Measurements from ENCODE around the gene MAP2K5. TPM values are rescaled to one million over a fixed set of nuclear protein-coding genes. Genes with fewer than 3 reads are reported as not detected.
"Not testable (repeated sequence)": the region's sequence is repeated elsewhere in the genome, so short reads cannot be mapped to it uniquely, and the experiment has no call there.

Gene MAP2K5
- total RNA-seq, 3 donors from 2014 or later, result 13.0 to 14.6 (median 14.2) TPM

DNA sequence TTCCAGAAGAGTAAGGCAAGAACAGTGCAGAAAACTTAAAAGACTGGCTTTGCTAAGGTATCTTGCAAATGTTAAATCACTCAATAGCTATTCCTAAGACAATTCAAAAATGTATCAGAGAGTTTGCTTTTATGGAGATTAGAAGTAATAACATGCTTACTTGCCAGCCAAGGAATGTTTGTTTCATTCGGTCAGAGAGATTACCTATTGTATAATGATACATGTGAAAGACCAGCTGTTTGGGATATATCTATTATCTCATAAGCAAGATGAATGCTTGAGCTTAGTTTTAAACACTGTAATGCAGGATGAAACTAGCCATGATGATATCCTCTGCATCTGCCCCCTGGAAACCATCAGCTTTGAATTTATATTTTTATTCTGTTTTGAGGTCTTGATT lies 70.7 kb downstream of the MAP2K5 start:
- peaks cover 11% of the 10 kb centered on the region for H3K36me3 Mint-ChIP-seq (ENCODE audit: insufficient read depth)
- peaks cover 2% of the 10 kb centered on the region for H3K4me1 Mint-ChIP-seq (ENCODE audit: low read depth)
- H3K9me3 Mint-ChIP-seq, result no peaks in the 10 kb centered on the region
- no peak for DNase-seq
- H3K4me3 Mint-ChIP-seq, result no peak overlapping the region
- no peak for ATAC-seq
- H3K27me3 Mint-ChIP-seq (ENCODE audit: low read depth), result no peaks in the 10 kb centered on the region

DNA sequence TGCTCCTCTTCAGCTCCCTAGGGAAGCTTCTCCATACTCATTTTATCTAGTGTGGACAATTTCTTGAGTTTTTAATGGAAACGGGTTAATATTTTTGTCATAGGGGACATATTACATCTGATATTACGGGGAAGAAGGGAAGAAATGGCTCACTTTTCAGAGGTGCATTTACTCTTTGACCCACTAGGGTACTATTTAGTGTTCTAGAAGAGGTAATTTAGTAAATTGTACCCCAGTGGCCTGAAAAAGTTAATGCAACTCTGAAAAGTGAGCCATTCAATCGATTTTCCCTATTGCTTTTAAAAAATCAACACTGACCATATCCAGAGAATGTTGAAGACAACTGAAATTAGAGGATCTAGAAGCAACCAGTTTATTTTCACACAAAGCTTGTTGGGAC lies 71.2 kb downstream of the MAP2K5 start:
- peaks cover 2% of the 10 kb centered on the region for H3K4me1 Mint-ChIP-seq (ENCODE audit: low read depth)
- H3K36me3 Mint-ChIP-seq (ENCODE audit: insufficient read depth), result peaks cover 13% of the 10 kb centered on the region

DNA sequence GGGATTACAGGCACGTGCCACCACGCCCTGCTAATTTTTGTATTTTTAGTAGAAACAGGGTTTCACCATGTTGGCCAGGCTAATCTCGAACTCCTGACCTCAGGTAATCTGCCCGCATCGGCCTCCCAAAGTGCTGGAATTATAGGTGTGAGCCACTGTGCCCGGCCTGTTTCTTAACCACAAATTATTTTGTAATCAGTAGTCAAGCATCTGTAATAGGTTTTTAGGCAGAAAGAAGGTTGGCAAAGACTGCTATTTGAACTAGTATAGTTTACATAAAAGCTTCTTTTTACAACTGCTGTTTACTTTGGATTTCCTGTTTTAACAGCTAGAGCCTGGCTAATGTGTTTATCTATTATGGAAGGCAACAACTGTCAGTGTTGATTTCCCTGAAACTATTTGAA lies 72.6 kb downstream of the MAP2K5 start:
- DNase-seq; H3K9me3 Mint-ChIP-seq; H3K4me3 Mint-ChIP-seq; ATAC-seq; H3K4me1 Mint-ChIP-seq (ENCODE audit: low read depth); H3K27me3 Mint-ChIP-seq (ENCODE audit: low read depth): not testable (repeated sequence)
- peaks cover 19% of the 10 kb centered on the region for H3K36me3 Mint-ChIP-seq (ENCODE audit: insufficient read depth)

More for the DNA sequence above, 71.2 kb downstream of the MAP2K5 start:
- DNase-seq (no peak), ATAC-seq (no peak)
- Mint-ChIP-seq H3K27me3 (ENCODE audit: low read depth) (no peaks in the 10 kb centered on the region), H3K9me3 (no peaks in the 10 kb centered on the region), H3K4me3 (no peak overlapping the region)

DNA sequence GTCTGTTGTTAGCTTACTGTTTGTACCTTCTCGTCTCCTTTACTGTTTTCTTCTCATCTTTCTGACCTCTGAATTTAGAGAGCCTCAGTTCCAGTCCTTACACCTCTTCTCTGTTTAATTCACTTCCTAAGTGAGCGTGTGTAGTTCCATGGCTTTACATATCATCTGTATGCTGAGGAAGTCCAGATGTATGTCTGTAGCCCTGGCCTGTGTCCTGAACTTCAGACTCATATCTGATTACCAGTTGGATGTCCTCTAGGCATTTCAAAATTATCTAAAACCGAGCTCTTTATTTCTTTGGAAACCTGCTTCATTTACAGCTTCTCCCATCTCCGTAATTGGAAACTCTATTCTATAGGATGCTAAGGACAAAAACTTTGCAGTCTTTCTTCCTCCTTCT lies 75.8 kb downstream of the MAP2K5 start:
- no peaks in the 10 kb centered on the region for H3K4me1 Mint-ChIP-seq (ENCODE audit: low read depth)
- peaks cover 12% of the 10 kb centered on the region for H3K36me3 Mint-ChIP-seq (ENCODE audit: insufficient read depth)
- H3K27me3 Mint-ChIP-seq (ENCODE audit: low read depth), result no peaks in the 10 kb centered on the region
- H3K9me3 Mint-ChIP-seq, result no peaks in the 10 kb centered on the region
- H3K4me3 Mint-ChIP-seq, result no peak overlapping the region
- ATAC-seq (no peak), DNase-seq (no peak)

DNA sequence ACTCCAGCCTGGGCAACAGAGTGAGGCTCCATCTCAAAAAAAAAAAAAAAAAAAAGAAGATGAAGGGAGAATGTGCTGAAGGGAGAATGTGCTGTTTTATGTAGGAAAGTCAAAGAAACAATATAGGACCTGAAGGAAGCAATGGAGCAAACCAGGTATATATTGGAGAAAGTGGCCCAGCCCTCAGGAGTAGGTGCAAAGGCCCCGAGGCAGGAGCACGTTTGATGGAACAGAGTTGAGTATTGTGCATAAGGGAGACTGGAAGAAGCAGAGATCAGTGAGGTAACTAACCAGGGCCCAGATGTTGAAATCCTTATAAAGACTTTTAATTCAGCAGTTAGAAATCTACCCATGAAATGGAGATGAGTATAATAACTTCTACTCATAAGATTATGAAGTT lies 79.6 kb downstream of the MAP2K5 start:
- no peak overlapping the region for H3K4me3 Mint-ChIP-seq
- no peaks in the 10 kb centered on the region for H3K4me1 Mint-ChIP-seq (ENCODE audit: low read depth)
- no peak for DNase-seq
- ATAC-seq, result no peak
- no peaks in the 10 kb centered on the region for H3K9me3 Mint-ChIP-seq
- peaks cover 15% of the 10 kb centered on the region for H3K36me3 Mint-ChIP-seq (ENCODE audit: insufficient read depth)
- no peaks in the 10 kb centered on the region for H3K27me3 Mint-ChIP-seq (ENCODE audit: low read depth)

DNA sequence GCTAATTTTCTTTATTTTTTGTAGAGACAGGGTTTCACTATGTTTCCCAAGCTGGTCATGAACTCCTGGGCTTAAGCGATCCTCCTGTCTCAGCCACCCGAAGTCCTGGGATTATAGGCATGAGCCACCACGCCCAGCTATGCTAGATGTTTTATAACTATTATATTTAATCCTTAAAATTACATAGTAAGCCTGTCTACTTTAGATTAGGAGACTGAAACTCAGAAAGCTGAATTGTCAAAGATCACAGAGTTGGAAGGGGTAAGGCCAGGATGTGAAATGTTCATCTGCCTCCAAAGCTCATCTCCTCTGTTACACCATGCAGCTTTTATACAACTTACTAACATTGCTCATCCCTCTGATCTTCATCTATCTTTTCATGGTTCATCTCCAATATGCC lies 89.8 kb downstream of the MAP2K5 start:
- peaks cover 33% of the 10 kb centered on the region for H3K36me3 Mint-ChIP-seq (ENCODE audit: insufficient read depth)
- DNase-seq (no peak), ATAC-seq (no peak)
- no peaks in the 10 kb centered on the region for H3K9me3 Mint-ChIP-seq
- no peak overlapping the region for H3K4me3 Mint-ChIP-seq
- H3K27me3 Mint-ChIP-seq (ENCODE audit: low read depth), result no peaks in the 10 kb centered on the region
- peaks cover 2% of the 10 kb centered on the region for H3K4me1 Mint-ChIP-seq (ENCODE audit: low read depth)

DNA sequence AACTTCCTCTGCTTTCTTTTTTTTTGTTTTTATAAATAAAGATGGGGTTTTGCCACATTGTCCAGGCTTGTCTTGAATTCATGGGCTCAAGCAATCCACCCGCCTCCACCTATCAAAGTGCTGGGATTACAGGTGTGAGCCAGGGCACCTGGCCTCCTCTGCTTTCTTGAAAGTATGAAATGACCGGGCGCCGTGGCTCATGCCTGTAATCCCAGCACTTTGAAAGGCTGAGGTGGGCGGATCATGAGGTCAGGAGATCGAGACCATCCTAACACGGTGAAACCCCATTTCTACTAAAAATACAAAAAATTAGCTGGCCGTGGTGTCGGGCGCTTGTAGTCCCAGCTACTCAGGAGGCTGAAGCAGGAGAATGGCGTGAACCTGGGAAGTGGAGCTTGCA lies 93.4 kb downstream of the MAP2K5 start:
- H3K27me3 Mint-ChIP-seq (ENCODE audit: low read depth), result not testable (repeated sequence)
- peaks cover 42% of the 10 kb centered on the region for H3K36me3 Mint-ChIP-seq (ENCODE audit: insufficient read depth)

DNA sequence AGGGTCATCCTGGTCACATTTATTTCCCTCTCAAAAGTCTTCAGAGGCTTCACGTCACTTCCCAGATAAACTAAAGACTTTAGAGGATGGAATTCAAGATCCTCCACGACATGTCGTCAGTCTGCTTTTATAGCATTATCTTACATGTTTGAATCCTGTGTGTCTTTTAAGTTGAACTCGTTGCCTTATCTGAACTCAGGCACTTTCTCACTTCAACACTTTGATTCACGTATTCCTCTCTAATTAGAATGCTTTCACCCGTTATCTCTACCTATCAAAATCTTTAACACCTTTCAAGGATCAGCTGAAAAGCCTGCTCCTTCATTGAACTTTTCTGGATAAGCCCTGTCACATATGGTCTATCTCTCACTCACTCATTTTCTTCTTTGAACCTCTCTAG lies 97.1 kb downstream of the MAP2K5 start:
- Mint-ChIP-seq H3K36me3 (ENCODE audit: insufficient read depth) (peaks cover 36% of the 10 kb centered on the region), H3K9me3 (no peaks in the 10 kb centered on the region), H3K4me3 (no peak overlapping the region), H3K4me1 (ENCODE audit: low read depth) (peaks cover 2% of the 10 kb centered on the region), H3K27me3 (ENCODE audit: low read depth) (no peaks in the 10 kb centered on the region)
- DNase-seq (no peak), ATAC-seq (no peak)

More for the DNA sequence above, 93.4 kb downstream of the MAP2K5 start:
- ATAC-seq; H3K9me3 Mint-ChIP-seq; DNase-seq; H3K4me1 Mint-ChIP-seq (ENCODE audit: low read depth); H3K4me3 Mint-ChIP-seq: not testable (repeated sequence)

DNA sequence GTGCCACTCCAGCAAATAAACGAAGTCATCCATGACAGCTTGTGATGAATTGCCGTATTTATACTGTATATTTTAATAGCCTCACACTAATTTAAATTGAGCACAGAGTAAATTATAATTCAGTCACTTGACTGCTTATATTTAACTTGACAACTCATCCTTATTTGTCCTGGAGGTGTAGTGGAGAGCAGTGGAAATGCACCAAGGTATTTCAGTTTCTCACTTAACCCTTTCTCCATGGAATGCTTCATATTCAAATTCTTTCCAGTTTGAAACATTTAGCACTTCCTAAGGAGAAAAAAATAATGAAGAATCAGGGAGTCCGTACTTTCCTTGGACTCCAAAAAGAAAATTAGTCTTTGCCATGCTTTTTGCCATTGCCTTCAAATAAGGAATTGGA lies 99.0 kb downstream of the MAP2K5 start:
- DNase-seq, result no peak
- Mint-ChIP-seq H3K36me3 (ENCODE audit: insufficient read depth) (peaks cover 33% of the 10 kb centered on the region), H3K4me1 (ENCODE audit: low read depth) (no peaks in the 10 kb centered on the region), H3K4me3 (no peak overlapping the region), H3K27me3 (ENCODE audit: low read depth) (no peaks in the 10 kb centered on the region), H3K9me3 (no peaks in the 10 kb centered on the region)
- ATAC-seq, result no peak

DNA sequence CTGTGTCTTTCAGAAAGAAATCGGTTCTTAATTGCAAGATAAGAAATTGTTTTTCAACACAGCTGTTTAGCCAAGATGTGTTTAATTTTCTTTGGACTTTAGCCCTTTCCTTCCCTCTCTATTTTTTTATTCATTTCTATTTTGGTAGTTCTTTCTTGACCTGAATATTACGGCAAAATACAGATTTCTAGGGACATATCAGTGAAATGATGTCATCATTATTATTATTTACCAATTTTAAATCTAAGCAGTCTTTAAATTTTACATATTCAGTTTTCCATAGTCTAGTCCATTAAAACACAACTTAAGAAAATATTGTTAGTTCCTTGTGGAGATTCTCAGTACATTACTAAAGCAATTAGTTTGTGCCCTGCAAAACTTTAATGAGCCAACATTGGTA lies 104.3 kb downstream of the MAP2K5 start:
- H3K27me3 Mint-ChIP-seq (ENCODE audit: low read depth), result no peaks in the 10 kb centered on the region
- H3K4me1 Mint-ChIP-seq (ENCODE audit: low read depth), result no peaks in the 10 kb centered on the region
- ATAC-seq (no peak), DNase-seq (no peak)
- H3K9me3 Mint-ChIP-seq, result no peaks in the 10 kb centered on the region
- H3K36me3 Mint-ChIP-seq (ENCODE audit: insufficient read depth), result peaks cover 28% of the 10 kb centered on the region
- no peak overlapping the region for H3K4me3 Mint-ChIP-seq

DNA sequence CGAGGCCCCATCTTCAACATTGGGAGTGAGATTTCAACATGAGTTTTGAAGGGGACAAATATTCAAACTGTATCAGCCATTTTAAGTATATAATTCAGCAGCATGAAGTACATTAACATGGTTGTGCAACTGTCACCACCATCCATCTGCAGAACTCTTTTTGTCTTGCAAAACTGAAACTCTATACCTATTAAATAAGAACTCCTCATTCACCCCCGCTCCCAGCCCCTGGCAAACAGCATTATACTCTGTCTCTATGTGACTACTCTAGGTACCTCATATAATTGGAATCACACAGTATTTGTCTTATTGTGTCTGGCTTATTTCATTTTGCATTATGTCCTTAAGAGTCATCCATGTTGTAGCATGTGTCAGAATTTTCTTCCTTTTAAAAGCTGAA lies 110.1 kb downstream of the MAP2K5 start:
- Mint-ChIP-seq H3K9me3 (peaks cover 19% of the 10 kb centered on the region), H3K4me3 (no peak overlapping the region), H3K27me3 (ENCODE audit: low read depth) (no peaks in the 10 kb centered on the region), H3K4me1 (ENCODE audit: low read depth) (no peaks in the 10 kb centered on the region), H3K36me3 (ENCODE audit: insufficient read depth) (peaks cover 55% of the 10 kb centered on the region)
- no peak for DNase-seq
- no peak for ATAC-seq

DNA sequence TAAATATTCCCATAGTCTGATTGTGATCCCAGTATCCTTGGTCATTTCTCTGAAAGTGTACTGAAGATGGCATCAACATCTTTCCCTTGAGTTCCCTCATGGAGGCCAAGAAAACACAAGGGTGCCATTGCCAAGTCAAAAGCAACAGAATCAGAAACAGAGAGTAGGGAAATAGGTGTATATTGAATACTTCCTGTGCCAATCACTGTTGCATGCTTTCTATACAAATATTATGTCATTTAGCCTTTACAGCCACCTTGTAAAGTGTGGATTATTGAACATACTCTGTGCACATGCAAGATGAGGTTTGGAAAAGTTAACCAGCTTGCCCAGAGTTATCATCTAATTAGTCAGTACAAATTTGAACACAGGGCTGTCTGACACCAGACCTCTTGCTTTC lies 117.9 kb downstream of the MAP2K5 start:
- DNase-seq (no peak), ATAC-seq (no peak)
- no peaks in the 10 kb centered on the region for H3K27me3 Mint-ChIP-seq (ENCODE audit: low read depth)
- H3K36me3 Mint-ChIP-seq (ENCODE audit: insufficient read depth), result peaks cover 40% of the 10 kb centered on the region
- H3K9me3 Mint-ChIP-seq, result peaks cover 7% of the 10 kb centered on the region
- no peak overlapping the region for H3K4me3 Mint-ChIP-seq
- no peaks in the 10 kb centered on the region for H3K4me1 Mint-ChIP-seq (ENCODE audit: low read depth)

DNA sequence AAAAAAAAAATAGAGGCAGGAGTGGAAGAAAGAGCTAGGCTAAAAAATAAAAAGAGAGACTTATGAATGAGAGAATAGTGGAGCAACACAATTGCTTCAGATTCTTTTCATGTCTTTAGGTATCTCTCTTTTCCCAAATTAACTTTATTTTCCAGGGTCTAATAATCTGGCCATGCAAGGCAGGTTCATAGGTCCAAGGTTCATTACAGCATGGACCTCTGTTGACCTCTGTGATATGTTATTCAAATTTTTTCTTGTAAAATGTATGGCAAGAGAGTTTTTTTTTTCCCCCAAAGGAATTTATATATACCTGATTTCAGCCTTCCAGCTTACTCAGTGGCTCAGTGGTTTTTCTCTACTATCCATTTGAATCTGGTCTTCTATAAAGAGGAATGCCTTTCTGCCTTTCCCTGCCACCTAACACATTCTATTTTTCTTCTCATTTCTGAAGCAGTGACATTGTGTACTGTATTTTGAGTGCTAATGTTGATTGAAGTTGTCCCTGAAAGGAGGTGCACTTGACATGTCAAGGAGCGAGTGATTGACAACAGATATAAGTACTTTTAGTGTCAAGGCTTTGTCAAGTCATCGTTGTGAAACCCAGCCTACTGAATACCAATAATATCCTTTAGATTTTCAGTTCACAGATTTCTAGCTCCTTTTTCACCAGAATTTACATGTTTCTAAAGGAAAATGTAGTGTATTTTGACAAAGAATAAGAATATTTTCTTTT lies 118.5 kb downstream of the MAP2K5 start:
- Mint-ChIP-seq H3K4me3 (no peak overlapping the region), H3K9me3 (peaks cover under 1% of the 10 kb centered on the region), H3K36me3 (ENCODE audit: insufficient read depth) (peaks cover 34% of the 10 kb centered on the region), H3K4me1 (ENCODE audit: low read depth) (no peaks in the 10 kb centered on the region), H3K27me3 (ENCODE audit: low read depth) (no peaks in the 10 kb centered on the region)
- DNase-seq (no peak), ATAC-seq (no peak)

DNA sequence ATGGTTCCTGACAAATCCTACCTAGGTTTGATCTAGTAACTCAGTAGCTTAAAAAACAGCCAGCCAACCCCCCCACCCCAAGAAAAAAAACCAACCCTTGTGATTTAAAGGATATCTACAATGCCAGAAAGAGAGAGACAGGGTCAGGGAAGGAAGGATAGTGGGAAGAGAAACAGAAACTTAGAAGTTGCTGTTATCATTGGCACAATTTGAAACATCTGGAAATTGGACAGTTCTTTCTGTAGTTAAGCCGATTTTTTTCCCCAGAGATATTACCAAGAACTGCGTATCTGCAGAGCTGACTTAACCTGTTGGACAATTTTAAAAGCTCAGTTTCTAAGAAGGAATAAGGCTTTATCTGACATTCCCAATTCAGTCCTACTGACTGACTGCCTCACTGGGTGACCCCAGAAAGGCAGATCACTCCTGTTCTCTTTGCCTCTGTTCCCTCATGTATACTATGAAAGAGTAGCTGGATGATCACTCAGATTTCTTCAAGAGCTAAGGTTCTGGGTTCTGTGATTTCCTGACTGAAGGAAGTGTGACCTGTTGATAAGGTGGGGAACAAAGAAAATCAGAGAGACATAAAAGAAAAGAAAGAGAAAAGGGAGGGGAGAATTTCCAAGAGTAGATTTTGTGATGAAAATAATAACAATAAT lies 128.3 kb downstream of the MAP2K5 start:
- H3K9me3 Mint-ChIP-seq, result no peaks in the 10 kb centered on the region
- ATAC-seq, result no peak

DNA sequence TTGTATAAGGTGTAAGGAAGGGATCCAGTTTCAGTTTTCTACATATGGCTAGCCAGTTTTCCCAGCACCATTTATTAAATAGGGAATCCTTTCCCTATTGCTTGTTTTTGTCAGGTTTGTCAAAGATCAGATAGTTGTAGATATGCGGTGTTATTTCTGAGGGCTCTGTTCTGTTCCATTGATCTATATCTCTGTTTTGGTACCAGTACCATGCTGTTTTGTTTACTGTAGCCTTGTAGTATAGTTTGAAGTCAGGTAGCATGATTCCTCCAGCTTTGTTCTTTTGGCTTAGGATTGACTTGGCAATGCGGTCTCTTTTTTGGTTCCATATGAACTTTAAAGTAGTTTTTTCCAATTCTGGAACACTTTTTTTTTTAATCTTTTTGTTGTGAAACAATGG lies 130.3 kb downstream of the MAP2K5 start:
- not testable (repeated sequence) for ATAC-seq; H3K9me3 Mint-ChIP-seq; H3K27me3 Mint-ChIP-seq (ENCODE audit: low read depth); DNase-seq; H3K4me1 Mint-ChIP-seq (ENCODE audit: low read depth); H3K4me3 Mint-ChIP-seq
- H3K36me3 Mint-ChIP-seq (ENCODE audit: insufficient read depth), result peaks cover 34% of the 10 kb centered on the region

More for the DNA sequence above, 128.3 kb downstream of the MAP2K5 start:
- Mint-ChIP-seq H3K4me3 (no peak overlapping the region), H3K27me3 (ENCODE audit: low read depth) (no peaks in the 10 kb centered on the region), H3K36me3 (ENCODE audit: insufficient read depth) (peaks cover 28% of the 10 kb centered on the region), H3K4me1 (ENCODE audit: low read depth) (no peaks in the 10 kb centered on the region)
- no peak for DNase-seq
